Endothelial cell of umbilical vein (primary cell): Measurements from ENCODE around the gene PRR5. TPM values are rescaled to one million over a fixed set of nuclear protein-coding genes. Genes with fewer than 3 reads are reported as not detected.

Experiments used
- BruUV-seq: library from RNA; stranded (reverse); fragments of 400-500 nt; replicated peaks from 2 replicates; lab custom pipeline; 2021; lab: Mats Ljungman, UMichigan
- CTCF ChIA-PET: fragments of 300-600, 350-600 bp; sonication (Branson Sonifier 250); formaldehyde crosslinking; loops from one replicate; lab custom pipeline; 2021; ENCODE audit warnings: antibody characterized with exemption, inconsistent platforms; lab: Charles Lee
- POLR2A ChIA-PET: fragments of 300-600, 350-600 bp; sonication (Branson Sonifier 250); formaldehyde crosslinking; loops from one replicate; lab custom pipeline; 2021; ENCODE audit warnings: antibody characterized with exemption, inconsistent platforms; lab: Charles Lee
- DNase-seq: peaks from one replicate; pipeline ENCODE4 v3.0.0-alpha.2; 2011; ENCODE audit warnings: low read depth, low spot score
- FAIRE-seq: peaks from 2 replicates; lab custom pipeline; 2011; peaks lifted over from hg19 to GRCh38; lab: Jason Lieb, UNC
- H2AFZ ChIP-seq: 2 replicates; pipeline ENCODE4 v1.6.0; 2012; ENCODE audit warnings: low read depth, low read length, control low read depth, inconsistent platforms
- H3K27ac ChIP-seq: 2 replicates; pipeline ENCODE4 v1.5.1; 2011; ENCODE audit warnings: low read depth, mild to moderate bottlenecking, control low read depth, low read length, moderate library complexity; ENCODE audit not compliant: insufficient read depth
- H3K27me3 ChIP-seq, 2 experiments: 2 replicates each; pipeline versions ENCODE4 v1.6.0 to v1.6.1; 2011; ENCODE audit warnings: low read length in 2 of 2, mixed read lengths in 1 of 2; ENCODE audit not compliant: control insufficient read depth in 2 of 2, insufficient read depth in 2 of 2
- H3K36me3 ChIP-seq, 2 experiments: 2 replicates in 1 of 2; 3 replicates in 1 of 2; pipeline ENCODE4 v1.5.1; 2011; ENCODE audit warnings: low read length in 2 of 2, mild to moderate bottlenecking in 1 of 2, moderate library complexity in 1 of 2; ENCODE audit not compliant: control insufficient read depth in 2 of 2, insufficient read depth in 2 of 2; ENCODE audit errors: extremely low read depth in 1 of 2
- H3K4me1 ChIP-seq: 3 replicates; pipeline ENCODE4 v1.5.1; 2011; ENCODE audit warnings: mild to moderate bottlenecking, low read length; ENCODE audit not compliant: control insufficient read depth, insufficient read depth; ENCODE audit errors: extremely low read depth
- H3K4me2 ChIP-seq: 2 replicates; pipeline ENCODE4 v1.6.1; 2011; ENCODE audit warnings: low read length, control low read depth, mixed read lengths; ENCODE audit not compliant: insufficient read depth
- H3K4me3 ChIP-seq, 3 experiments: fragments of 200-600 bp in 1 of 3; sonication (generic), shearing (Covaris generic) in 1 of 3; replicated peaks in 1 of 3; 2 replicates each; pipeline ENCODE4 v1.5.1; 2011 to 2016; ENCODE audit warnings: control low read depth in 3 of 3, low read length in 3 of 3, mild to moderate bottlenecking in 2 of 3, inconsistent platforms in 1 of 3, low read depth in 1 of 3, moderate library complexity in 1 of 3; ENCODE audit not compliant: insufficient read depth in 1 of 3
- H3K79me2 ChIP-seq: 2 replicates; pipeline ENCODE4 v1.6.0; 2012; ENCODE audit warnings: low read length, inconsistent platforms; ENCODE audit not compliant: control insufficient read depth, insufficient read depth
- H3K9ac ChIP-seq: replicated peaks from 2 replicates; pipeline ENCODE3; 2011; ENCODE audit warnings: low read length, control low read depth; ENCODE audit not compliant: insufficient read depth; ENCODE audit errors: extremely low read depth
- H3K9me1 ChIP-seq: replicated peaks from 3 replicates; pipeline ENCODE4 v1.6.0; 2011; ENCODE audit warnings: mild to moderate bottlenecking, low read length; ENCODE audit not compliant: control insufficient read depth, insufficient read depth; ENCODE audit errors: extremely low read depth
- H3K9me3 ChIP-seq: replicated peaks from 2 replicates; pipeline ENCODE4 v1.5.1; 2012; ENCODE audit warnings: low read length, inconsistent platforms; ENCODE audit not compliant: control insufficient read depth, insufficient read depth
- H4K20me1 ChIP-seq: replicated peaks from 2 replicates; pipeline ENCODE3; 2011; ENCODE audit warnings: mild to moderate bottlenecking, low read length; ENCODE audit not compliant: control insufficient read depth, insufficient read depth; ENCODE audit errors: extremely low read depth
- CTCF ChIP-seq, 2 donors: IDR thresholded peaks; 1 replicate in 1 of 2; 2 replicates in 1 of 2; pipeline ENCODE4 v1.5.1; 2011; ENCODE audit warnings: low read length in 2 of 2, mild to moderate bottlenecking in 2 of 2, moderate library complexity in 2 of 2, control low read depth in 1 of 2, inconsistent platforms in 1 of 2, low read depth in 1 of 2; ENCODE audit not compliant: insufficient read depth in 1 of 2; ENCODE audit errors: extremely low read depth in 1 of 2
- EZH2 ChIP-seq: IDR thresholded peaks from 2 replicates; pipeline ENCODE4 v1.6.1; 2012; ENCODE audit warnings: borderline replicate concordance, low read depth, mild to moderate bottlenecking, moderate library complexity, low read length, inconsistent platforms; ENCODE audit not compliant: severe bottlenecking
- FOS ChIP-seq: IDR thresholded peaks from 2 replicates; pipeline ENCODE4 v1.6.1; 2011; ENCODE audit warnings: mild to moderate bottlenecking, low read length, moderate library complexity, borderline replicate concordance; ENCODE audit not compliant: insufficient read depth
- GATA2 ChIP-seq: IDR thresholded peaks from 2 replicates; pipeline ENCODE4 v1.7.0; 2011; ENCODE audit warnings: low read depth, mild to moderate bottlenecking, moderate library complexity, mixed read lengths, low read length; ENCODE audit not compliant: insufficient read length, insufficient read depth
- JUN ChIP-seq: IDR thresholded peaks from 2 replicates; pipeline ENCODE4 v1.6.1; 2011; ENCODE audit warnings: borderline replicate concordance, low read depth; ENCODE audit not compliant: insufficient read length, insufficient read depth
- MAX ChIP-seq: IDR thresholded peaks from 2 replicates; pipeline ENCODE4 v1.6.1; 2011; ENCODE audit not compliant: insufficient read depth, insufficient read length
- MYC ChIP-seq: IDR thresholded peaks from one replicate; pipeline ENCODE4 v1.6.1; 2011; ENCODE audit warnings: mild to moderate bottlenecking, low read depth, low read length
- POLR2A ChIP-seq: IDR thresholded peaks from 2 replicates; pipeline ENCODE4 v1.6.1; 2012; ENCODE audit warnings: low read depth, mild to moderate bottlenecking, control low read depth, low read length
- POLR2AphosphoS5 ChIP-seq: IDR thresholded peaks from 2 replicates; pipeline ENCODE4 v1.6.1; 2012; ENCODE audit warnings: low read depth, mild to moderate bottlenecking, control low read depth, low read length, moderate library complexity; ENCODE audit not compliant: insufficient read depth
- dilution Hi-C: fragments of 300-500 bp; cut with MboI; formaldehyde crosslinking; loops from one replicate; pipeline ENCODE4 v1.15.0; 2019; ENCODE audit warnings: low sequenced_read_pairs; ENCODE audit not compliant: extremely low pct_ligation_motif_present
- intact Hi-C: fragments of 100-400 bp; cut with micrococcal nuclease; formaldehyde crosslinking; loops from one replicate; pipeline ENCODE4 v1.10.0; 2022
- polyA plus RNA-seq, 4 experiments: library from polyadenylated mRNA; depleted of rRNA in 3 of 4; stranded (reverse) in 3 of 4; unstranded in 1 of 4; fragments of >200 nt; gene quantifications; 2 replicates each; pipeline versions ENCODE4 v1.2.1 to v1.2.3, GENCODE V29; 2011 to 2012; ENCODE audit warnings: missing spikeins in 1 of 4
- total RNA-seq: library from RNA; stranded (reverse); gene quantifications from 2 replicates; pipeline ENCODE4 v1.2.3, GENCODE V29; 2021

The PRR5 gene
- total and polyA plus RNA-seq, 2 donors (not counting 3 experiments of a cell fraction or from before 2014, with no cell fraction given), result 4.3 to 9.0 TPM

- no TSS peak for BruUV-seq
- CTCF ChIA-PET, result interaction anchor here (1.2 kb wide), 1 partner anchor 9 kb away, joined by 4 read pairs; no protein-coding TSS in a partner anchor
Measured at GRCh38 chr22:44693756-44694155, 8.2 kb upstream of the PRR5 start.

More at GRCh38 chr22:44693756-44694155, 8.2 kb upstream of the PRR5 start:
- Histone ChIP-seq H3K9me1 (no peaks in the 10 kb centered on the region), H4K20me1 (no peaks in the 10 kb centered on the region), H3K4me2 (no peak overlapping the region), H3K27me3 (no peaks in the 10 kb centered on the region), H3K4me3 (no peak overlapping the region), H3K9me3 (no peaks in the 10 kb centered on the region), H3K36me3 (no peaks in the 10 kb centered on the region), H3K4me1 (no peaks in the 10 kb centered on the region), H3K9ac (no peak overlapping the region), H2AFZ (no peak overlapping the region), H3K79me2 (no peaks in the 10 kb centered on the region), H3K27ac (no peak overlapping the region)
- dilution Hi-C loops, result no loop called here
- no peak for DNase-seq
- TF ChIP-seq FOS (no peak), JUN (no peak), GATA2 (no peak), MYC (no peak), EZH2 (no peak), POLR2A (no peak), POLR2AphosphoS5 (no peak), MAX (no peak), CTCF (IDR thresholded peaks at IDR 0.05; ENCODE audit: extremely low read depth in 1 of 2, insufficient read depth in 1 of 2, low read depth in 1 of 2, low read length in 2 of 2) (no peak)
- intact Hi-C loops, result no loop called here
- POLR2A ChIA-PET, result no interaction called here
- FAIRE-seq, result no peak
